ENCODE data around the gene MAPK10.
"Not testable (repeated sequence)": the region's sequence is repeated elsewhere in the genome, so short reads cannot be mapped to it uniquely, and the experiment has no call there.

MAPK10 gene

GRCh38 chr4:86099348-86099747 lies 260.5 kb downstream of the MAPK10 start:
- DNase-seq: no peak

- no peak for DNase-seq
These were observed 261.2 kb downstream of the MAPK10 start for GRCh38 chr4:86098691-86099090.

- no peak for DNase-seq
These were observed 263.5 kb downstream of the MAPK10 start for GRCh38 chr4:86096373-86096772.

- no peak for DNase-seq
These were observed 267.2 kb downstream of the MAPK10 start for GRCh38 chr4:86092684-86093083.

- DNase-seq: no peak
These were observed 268.7 kb downstream of the MAPK10 start for GRCh38 chr4:86091201-86091600.

- no peak for DNase-seq
These were observed 270.0 kb downstream of the MAPK10 start for GRCh38 chr4:86089781-86090323.

DNA sequence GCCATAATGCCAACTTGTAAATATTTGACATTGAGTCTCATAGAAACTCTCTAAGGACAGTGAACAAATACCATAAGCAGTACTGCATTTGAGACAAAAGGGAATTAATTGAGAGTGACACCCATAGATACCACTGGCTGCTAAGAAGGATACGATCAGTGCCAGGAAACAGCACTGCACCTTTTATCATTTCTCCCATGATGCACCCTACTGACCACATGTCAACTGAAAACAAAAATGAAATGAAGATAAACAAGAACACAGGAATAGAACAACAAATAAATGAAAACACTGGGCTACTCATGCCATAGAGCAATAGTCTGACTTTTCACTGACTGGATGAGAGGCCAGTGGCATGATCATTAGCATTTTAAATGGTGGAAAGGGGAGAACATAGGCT lies 270.8 kb downstream of the MAPK10 start:
- no peak for DNase-seq

- not testable (repeated sequence) for DNase-seq
These were observed 284.1 kb downstream of the MAPK10 start for GRCh38 chr4:86075796-86076195.

DNA sequence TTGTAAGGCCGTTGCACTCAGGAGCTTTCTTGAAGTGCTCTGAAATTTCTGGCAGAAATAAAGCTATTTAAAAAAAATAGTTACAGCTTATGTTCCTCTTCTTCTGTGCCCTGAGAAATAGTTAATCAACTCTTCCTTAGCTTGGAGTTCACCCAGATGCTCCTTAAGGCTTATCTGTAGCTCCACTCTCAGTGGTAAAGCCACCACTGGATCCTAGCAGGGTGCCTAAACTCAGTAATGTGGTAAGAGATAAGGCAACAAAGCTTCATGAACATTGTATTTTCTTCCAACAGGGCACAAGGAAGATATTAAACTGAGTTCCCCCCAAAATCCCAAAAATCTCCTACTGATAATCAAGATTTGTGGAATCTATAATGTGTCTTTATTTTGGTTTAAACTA lies 299.5 kb downstream of the MAPK10 start:
- no peak for DNase-seq

DNA sequence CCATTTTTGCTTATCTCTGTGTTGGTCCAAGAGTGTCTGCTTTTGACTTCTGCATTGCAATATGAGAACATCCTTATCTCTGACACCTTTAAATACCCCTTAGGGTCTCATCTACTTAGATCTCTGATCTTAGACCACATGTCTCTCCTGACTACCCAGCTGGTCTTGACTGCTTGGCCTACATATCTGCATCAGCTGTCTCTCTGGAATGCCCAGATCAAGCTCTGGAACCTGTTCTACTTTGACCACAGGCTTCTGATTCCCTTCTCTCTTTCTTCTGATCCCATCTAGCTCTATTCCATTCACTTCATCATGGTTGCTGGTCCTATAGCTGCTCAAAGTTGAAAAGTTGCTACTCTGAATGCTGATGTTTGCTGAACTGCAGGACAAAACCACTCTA lies 301.2 kb downstream of the MAPK10 start:
- DNase-seq: no peak

GRCh38 chr4:86055898-86056297 lies 304.0 kb downstream of the MAPK10 start:
- no peak for DNase-seq

- DNase-seq: no peak
These were observed 305.4 kb downstream of the MAPK10 start for GRCh38 chr4:86054286-86055032.

DNA sequence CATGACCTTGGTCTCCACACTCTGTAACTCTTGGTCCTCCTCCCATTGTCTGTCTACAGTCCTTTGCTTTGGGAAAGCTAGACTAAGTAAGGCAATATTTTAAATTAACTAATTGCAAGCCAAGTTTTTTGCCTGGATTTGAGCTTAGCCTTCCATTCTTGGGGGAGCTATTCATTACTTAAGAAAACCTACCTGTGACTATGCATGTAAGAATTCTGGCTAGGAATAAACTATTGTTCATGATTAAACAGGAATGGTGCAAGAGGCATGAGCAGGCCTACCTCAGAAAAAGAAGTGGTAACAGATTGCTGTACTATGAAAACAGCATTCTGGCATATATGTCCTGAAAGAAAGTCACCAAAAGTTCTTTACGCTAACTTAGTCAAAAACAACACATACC lies 309.4 kb downstream of the MAPK10 start:
- DNase-seq: no peak

- DNase-seq: no peak
These were observed 311.4 kb downstream of the MAPK10 start for GRCh38 chr4:86048426-86048825.

DNA sequence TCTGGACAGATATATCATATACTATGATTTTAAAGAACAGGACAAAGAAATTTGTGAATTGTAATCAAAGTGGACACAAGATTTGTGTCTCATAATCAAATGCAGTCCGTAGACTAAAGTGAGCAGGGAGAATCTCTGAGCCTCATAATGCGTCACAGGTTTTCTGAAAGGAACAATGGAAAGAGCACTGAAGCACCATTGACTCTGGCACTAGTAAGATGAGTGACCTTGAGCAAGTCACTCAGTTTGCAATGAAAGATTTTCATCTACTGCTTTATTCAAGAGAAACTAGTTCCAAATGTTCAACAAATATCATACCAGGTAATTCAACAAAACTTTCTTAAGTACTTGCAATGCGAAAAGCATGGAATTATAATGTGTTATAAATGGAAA lies 315.3 kb downstream of the MAPK10 start:
- DNase-seq: no peak

- no peak for DNase-seq
These were observed 315.9 kb downstream of the MAPK10 start for GRCh38 chr4:86043755-86044592.

- DNase-seq: no peak
These were observed 321.8 kb downstream of the MAPK10 start for GRCh38 chr4:86038037-86038436.

- no peak for DNase-seq
These were observed 323.1 kb downstream of the MAPK10 start for GRCh38 chr4:86036736-86037135.

DNA sequence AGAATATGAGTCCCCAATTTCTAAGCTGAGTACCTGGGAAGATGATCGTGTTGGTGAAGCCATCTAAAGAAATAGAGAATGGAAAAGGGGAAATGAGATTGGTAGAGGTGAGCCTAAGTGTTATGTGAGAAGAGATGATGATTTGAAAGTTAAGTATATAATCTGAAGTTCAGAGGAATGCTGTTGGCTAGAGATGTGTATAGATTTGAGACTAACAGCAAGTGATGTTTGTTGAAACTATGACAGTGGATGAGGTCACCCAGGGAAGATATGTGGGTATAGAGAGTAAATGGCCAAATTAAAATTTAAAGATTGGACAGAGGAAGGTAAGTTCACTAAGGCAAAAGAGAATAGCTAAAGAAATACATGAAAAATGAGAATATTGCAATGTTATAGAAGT lies 324.2 kb downstream of the MAPK10 start:
- DNase-seq: no peak

DNA sequence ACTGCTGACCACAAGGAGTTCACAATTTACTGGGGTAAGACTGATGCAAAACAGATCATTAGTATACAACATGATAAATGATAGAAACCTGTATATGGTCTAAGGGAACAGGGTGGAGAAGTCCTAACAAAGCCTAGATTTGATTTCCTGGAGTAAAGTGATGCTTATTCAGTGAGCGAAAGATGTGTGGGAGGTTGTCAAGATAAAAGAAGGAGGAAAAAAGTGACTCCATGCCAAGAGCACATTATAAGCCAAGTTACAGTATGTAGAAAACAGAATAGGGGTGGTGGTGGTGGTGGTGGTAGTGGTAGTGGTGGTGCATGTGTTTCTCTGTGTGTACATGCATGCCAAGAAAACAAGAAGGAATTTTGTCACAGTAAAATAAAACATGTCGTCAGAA lies 325.2 kb downstream of the MAPK10 start:
- no peak for DNase-seq

DNA sequence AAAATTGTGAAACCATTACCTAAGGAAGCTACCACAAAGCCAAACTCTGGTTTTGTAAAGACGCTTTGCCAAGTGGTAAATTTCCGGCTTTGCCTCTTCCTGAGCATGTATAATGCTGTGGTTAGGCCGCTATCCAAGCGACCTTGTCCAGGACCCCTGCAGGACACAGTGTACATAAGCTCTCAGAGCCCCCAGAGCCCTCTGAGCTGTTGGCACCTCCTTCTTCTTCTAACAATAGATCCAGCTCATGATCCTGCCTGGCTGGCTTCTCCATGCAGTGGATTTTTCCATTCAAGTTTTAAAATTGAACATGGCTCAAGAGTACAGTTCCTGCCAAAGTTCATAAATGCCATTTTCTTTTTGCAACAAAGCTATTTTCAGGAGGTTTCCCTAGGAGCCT lies 326.7 kb downstream of the MAPK10 start:
- DNase-seq: no peak

DNA sequence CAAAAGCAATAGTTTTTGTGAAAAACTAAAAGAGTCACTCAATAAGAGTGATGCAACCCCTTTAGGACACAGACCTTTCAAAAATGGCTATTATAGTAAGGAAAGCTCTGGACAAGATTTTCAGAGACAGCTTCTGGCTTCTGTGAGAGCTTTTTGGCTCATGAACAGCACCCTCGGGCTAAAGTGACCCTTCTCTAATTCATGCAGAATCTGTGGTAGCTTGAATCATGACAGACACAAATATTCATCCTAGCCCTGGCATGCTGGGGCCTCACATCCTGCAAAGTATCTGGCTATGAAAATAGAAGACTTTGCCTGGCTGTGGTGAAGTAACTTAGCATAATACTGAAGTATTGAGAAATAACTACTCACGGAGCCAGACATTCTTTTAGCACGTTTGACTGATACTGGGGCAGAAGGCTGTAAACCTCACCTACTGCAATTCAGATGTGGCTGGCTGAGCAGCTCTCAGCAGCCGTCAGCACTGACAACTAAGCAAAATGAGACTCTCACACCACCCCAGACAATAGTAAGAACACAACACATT lies 327.3 kb downstream of the MAPK10 start:
- DNase-seq: no peak

GRCh38 chr4:86031927-86032326 lies 327.9 kb downstream of the MAPK10 start:
- no peak for DNase-seq

- DNase-seq: no peak
These were observed 333.1 kb downstream of the MAPK10 start for GRCh38 chr4:86026720-86027119.
